GM12878 (cell line): ENCODE data around the gene SWT1. TPM values are rescaled to one million over a fixed set of nuclear protein-coding genes. Genes with fewer than 3 reads are reported as not detected.
"Not testable (repeated sequence)": the region's sequence is repeated elsewhere in the genome, so short reads cannot be mapped to it uniquely, and the experiment has no call there.

Source experiments
- ATAC-seq: fragments of 200-7000 bp; cut with Tn5 transposase; 3 replicates; pipeline ENCODE4 v1.9.1; 2020; ENCODE audit warnings: mild to moderate bottlenecking, moderate library complexity
- BruUV-seq: library from RNA; stranded (reverse); fragments of 400-500 nt; replicated peaks from 2 replicates; lab custom pipeline; 2021; lab: Mats Ljungman, UMichigan
- CTCF ChIA-PET: fragments of 300-600 bp; sonication (Branson Sonifier 250); formaldehyde crosslinking; extraction: SDS; loops from one replicate; lab custom pipeline; 2021; ENCODE audit warnings: inconsistent platforms; lab: Yijun Ruan, JAX
- POLR2A ChIA-PET: fragments of 350-600 bp; formaldehyde crosslinking; extraction: SDS; loops from one replicate; lab custom pipeline; 2021; ENCODE audit warnings: inconsistent platforms; lab: Charles Lee
- RAD21 ChIA-PET: fragments of 300-600 bp; sonication (Branson Sonifier 250); formaldehyde crosslinking; loops from one replicate; lab custom pipeline; 2023; ENCODE audit warnings: antibody characterized with exemption; ENCODE audit not compliant: unreplicated experiment; lab: Charles Lee
- SMC1A ChIA-PET: fragments of 300-600 bp; sonication (Branson Sonifier 250); formaldehyde crosslinking; loops from one replicate; lab custom pipeline; 2023; ENCODE audit not compliant: unreplicated experiment, uncharacterized antibody; lab: Charles Lee
- DNase-seq: peaks from one replicate; pipeline ENCODE4 v3.0.0-alpha.2; 2011; ENCODE audit warnings: low read depth, low spot score
- FAIRE-seq: peaks from 3 replicates; lab custom pipeline; 2011; peaks lifted over from hg19 to GRCh38; lab: Jason Lieb, UNC
- H2AFZ ChIP-seq: 2 replicates; pipeline ENCODE4 v1.6.0; 2011; ENCODE audit warnings: low read depth, low read length, control low read depth; ENCODE audit not compliant: control insufficient read depth
- H3K27ac ChIP-seq: 2 replicates; pipeline ENCODE4 v1.5.1; 2011; ENCODE audit warnings: control low read depth; ENCODE audit not compliant: control insufficient read depth, insufficient read depth
- H3K27me3 ChIP-seq, 2 experiments: replicated peaks in 1 of 2; 2 replicates each; pipeline versions ENCODE4 v1.6.0 to v1.6.1; 2011; ENCODE audit warnings: low read length in 1 of 2; ENCODE audit not compliant: control insufficient read depth in 2 of 2, insufficient read depth in 2 of 2
- H3K36me3 ChIP-seq, 2 experiments: 2 replicates each; pipeline ENCODE4 v1.5.1; 2011; ENCODE audit warnings: low read length in 1 of 2; ENCODE audit not compliant: control insufficient read depth in 2 of 2, insufficient read depth in 2 of 2
- H3K4me1 ChIP-seq: 2 replicates; pipeline ENCODE4 v1.6.1; 2011; ENCODE audit warnings: mild to moderate bottlenecking, low read length, moderate library complexity, mixed read lengths; ENCODE audit not compliant: control insufficient read depth, insufficient read depth
- H3K4me2 ChIP-seq: 2 replicates; pipeline ENCODE4 v1.6.0; 2011; ENCODE audit warnings: control low read depth; ENCODE audit not compliant: control insufficient read depth, insufficient read depth
- H3K4me3 ChIP-seq: fragments of 200-600 bp; sonication (generic); 2 replicates; pipeline ENCODE4 v1.5.1; 2016
- H3K79me2 ChIP-seq: 2 replicates; pipeline ENCODE4 v1.6.0; 2011; ENCODE audit warnings: low read length; ENCODE audit not compliant: control insufficient read depth, insufficient read depth
- H3K9ac ChIP-seq: 2 replicates; pipeline ENCODE4 v1.8.0; 2011; ENCODE audit warnings: low read length, control low read depth, mixed read lengths; ENCODE audit not compliant: control insufficient read depth, insufficient read depth
- H3K9me3 ChIP-seq: replicated peaks from 3 replicates; pipeline ENCODE4 v1.5.1; 2011; ENCODE audit warnings: mild to moderate bottlenecking, low read length; ENCODE audit not compliant: control insufficient read depth, insufficient read depth
- H4K20me1 ChIP-seq: 2 replicates; pipeline ENCODE4 v1.6.0; 2011; ENCODE audit not compliant: control insufficient read depth, insufficient read depth
- ATF3 ChIP-seq: IDR thresholded peaks from 2 replicates; pipeline ENCODE4 v1.6.1; 2011; ENCODE audit warnings: low read depth, mild to moderate bottlenecking, low read length, moderate library complexity, borderline replicate concordance; ENCODE audit errors: extremely low read depth
- BCLAF1 ChIP-seq: fragments of 450-650 bp; IDR thresholded peaks from 2 replicates; pipeline ENCODE4 v1.6.1; 2017; ENCODE audit warnings: antibody characterized with exemption, mild to moderate bottlenecking, moderate library complexity
- BHLHE40 ChIP-seq, 2 experiments: fragments of 450-650 bp in 1 of 2; IDR thresholded peaks; 2 replicates each; pipeline ENCODE4 v1.6.1; 2011 to 2017; ENCODE audit warnings: low read depth in 2 of 2, borderline replicate concordance in 1 of 2, improper control_type of control experiment in 1 of 2, low read length in 1 of 2, mild to moderate bottlenecking in 1 of 2
- EED ChIP-seq: sonication (generic); IDR thresholded peaks from 2 replicates; pipeline ENCODE4 v1.6.1; 2016; ENCODE audit warnings: antibody characterized with exemption, low read depth
- HDAC2 ChIP-seq: fragments of 200-600 bp; sonication (generic); IDR thresholded peaks from 2 replicates; pipeline ENCODE4 v1.6.1; 2017
- IKZF2 ChIP-seq, 2 experiments: fragments of 450-650 bp; IDR thresholded peaks; 2 replicates each; pipeline ENCODE4 v1.6.1; 2017; ENCODE audit warnings: mild to moderate bottlenecking in 2 of 2, moderate library complexity in 2 of 2
- MAX ChIP-seq: IDR thresholded peaks from 2 replicates; pipeline ENCODE4 v1.6.1; 2012; ENCODE audit warnings: low read depth, low read length, improper control_type of control experiment
- NRF1 ChIP-seq: conservative IDR thresholded peaks from 2 replicates; pipeline ENCODE4 v1.6.1; 2011; ENCODE audit warnings: mild to moderate bottlenecking, low read depth, low read length, improper control_type of control experiment
- POLR2AphosphoS2 ChIP-seq: IDR thresholded peaks from 2 replicates; pipeline ENCODE4 v1.6.1; 2011; ENCODE audit warnings: low read depth, mild to moderate bottlenecking, low read length, improper control_type of control experiment, moderate library complexity
- SP1 ChIP-seq: IDR thresholded peaks from one replicate; pipeline ENCODE4 v1.6.1; 2011; ENCODE audit warnings: low read depth, low read length
- STAT1 ChIP-seq: fragments of 450-650 bp; conservative IDR thresholded peaks from 2 replicates; pipeline ENCODE4 v1.6.1; 2014; ENCODE audit warnings: antibody characterized with exemption, mild to moderate bottlenecking
- TCF12 ChIP-seq: IDR thresholded peaks from 2 replicates; pipeline ENCODE4 v1.6.1; 2011; ENCODE audit warnings: low read depth, mild to moderate bottlenecking, low read length
- TCF7 ChIP-seq: IDR thresholded peaks from 2 replicates; pipeline ENCODE4 v1.6.1; 2014; ENCODE audit warnings: antibody characterized with exemption, borderline replicate concordance
- ZZZ3 ChIP-seq: IDR thresholded peaks from 2 replicates; pipeline ENCODE4 v1.6.1; 2011; ENCODE audit warnings: low read depth; ENCODE audit not compliant: control insufficient read depth, insufficient read length
- WGBS: methylation state at CpG from one replicate; pipeline ENCODE4 v1.1.6; 2016; ENCODE audit warnings: low lambda C conversion rate; ENCODE audit not compliant: insufficient replicate concordance, insufficient coverage; ENCODE audit errors: missing lambda C conversion rate; 5-methylcytosine and 5-hydroxymethylcytosine counted together
- in situ Hi-C: fragments of 300-500 bp; cut with MboI; formaldehyde crosslinking; loops from 9 replicates; pipeline ENCODE4 v1.14.3; 2018; ENCODE audit warnings: mixed read lengths
- intact Hi-C: fragments of 100-400 bp; cut with micrococcal nuclease; formaldehyde crosslinking; loops from one replicate; pipeline ENCODE4 v1.14.2; 2022; ENCODE audit not compliant: unreplicated experiment
- polyA plus RNA-seq, 11 experiments: library from polyadenylated mRNA; depleted of rRNA in 4 of 11; unstranded in 6 of 11; stranded (reverse) in 5 of 11; fragments of >200 nt; fragmentation: Nextera tagmentation in 4 of 11; fragmentation: Illumina TruSeq in 1 of 11; extraction: Ambion mirVana in 4 of 11; extraction: Trizol in 1 of 11; gene quantifications; 1 replicate in 1 of 11; 2 replicates in 10 of 11; pipeline versions ENCODE4 v1.2.1 to v1.2.3, GENCODE V29; 2011 to 2016; ENCODE audit warnings: inconsistent platforms in 2 of 11, missing spikeins in 2 of 11, low read depth in 1 of 11
- total RNA-seq, 4 experiments: library from RNA; depleted of rRNA in 3 of 4; stranded (reverse); fragments of >200 nt in 3 of 4; fragmentation: Illumina TruSeq in 1 of 4; extraction: Trizol in 1 of 4; gene quantifications; 2 replicates each; pipeline versions ENCODE4 v1.2.1 to v1.2.3, GENCODE V29; 2013 to 2021

The SWT1 gene
- total and polyA plus RNA-seq, 10 of the 15 experiments (the other 5 are each of a cell fraction or from before 2014, with no cell fraction given): 1.0 to 4.2 (median 2.6) TPM

DNA sequence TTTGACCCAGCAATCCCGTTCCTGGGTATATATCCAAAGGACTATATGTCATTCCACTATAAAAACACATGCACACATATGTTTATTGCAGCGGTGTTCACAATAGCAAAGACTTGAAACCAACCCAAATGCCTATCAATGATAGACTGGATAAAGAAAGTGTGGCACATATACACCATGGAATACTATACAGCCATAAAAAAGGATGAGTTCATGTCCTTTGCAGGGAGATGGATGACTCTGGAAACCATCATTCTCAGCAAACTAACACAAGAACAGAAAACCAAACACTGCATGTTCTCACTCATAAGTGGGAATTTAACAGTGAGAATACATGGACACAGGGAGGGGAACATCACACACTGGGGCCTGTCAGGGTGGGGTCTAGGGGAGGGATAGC lies 80.2 kb downstream of the SWT1 start:
- ATAC-seq, H3K27me3 ChIP-seq, DNase-seq, H2AFZ ChIP-seq, H3K4me3 ChIP-seq, H3K4me1 ChIP-seq, H3K9me3 ChIP-seq, H3K4me2 ChIP-seq, in situ Hi-C loops, POLR2A ChIA-PET, H3K36me3 ChIP-seq, H3K27ac ChIP-seq, BruUV-seq, H3K9ac ChIP-seq, FAIRE-seq, H4K20me1 ChIP-seq, intact Hi-C loops, H3K79me2 ChIP-seq: not testable (repeated sequence)
- SMC1A ChIA-PET: interaction anchor here (0.6 kb wide), 1 partner anchor 444 kb away, joined by 4 read pairs; no protein-coding TSS in a partner anchor
- 25% methylated on average over 2 of the region's 2 CpGs for WGBS
- CTCF ChIA-PET: interaction anchor here (1.0 kb wide), 1 partner anchor 359 kb away, joined by 4 read pairs; no protein-coding TSS in a partner anchor
- RAD21 ChIA-PET: interaction anchor here (1.4 kb wide), 1 partner anchor 444 kb away, joined by 4 read pairs; no protein-coding TSS in a partner anchor

DNA sequence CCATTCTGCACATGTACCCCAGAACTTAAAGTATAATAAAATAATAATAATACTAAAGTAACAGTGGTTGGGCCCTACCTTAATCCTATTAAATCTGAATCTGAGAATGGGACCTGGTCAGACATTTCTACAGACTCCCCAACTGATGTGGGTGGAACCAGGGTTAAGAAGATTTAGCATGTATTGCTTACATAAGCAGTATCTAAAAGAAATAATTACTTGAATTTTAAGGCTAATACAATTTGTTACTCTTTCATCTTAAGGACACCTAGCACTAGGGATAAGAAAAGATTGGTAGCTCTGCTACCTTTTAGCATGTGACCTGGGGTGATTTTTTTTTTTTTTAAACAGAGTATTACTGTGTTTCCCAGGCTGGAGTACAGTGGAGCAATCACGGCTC lies 80.7 kb downstream of the SWT1 start:
- no TSS peak for BruUV-seq
- TF ChIP-seq IKZF2 (IDR thresholded peaks at IDR 0.05) (no peak), POLR2AphosphoS2 (no peak), MAX (no peak), TCF12 (no peak), NRF1 (no peak), TCF7 (no peak), EED (no peak), BCLAF1 (no peak), HDAC2 (no peak), ATF3 (no peak), BHLHE40 (IDR thresholded peaks at IDR 0.05; ENCODE audit: borderline replicate concordance in 1 of 2, low read depth in 2 of 2, low read length in 1 of 2) (no peak), ZZZ3 (no peak), SP1 (no peak), STAT1 (no peak)

More for the DNA sequence above, 80.7 kb downstream of the SWT1 start:
- intact Hi-C loops (no loop called here), in situ Hi-C loops (no loop called here)
- Histone ChIP-seq H3K27me3 (no peaks in the 10 kb centered on the region), H3K9me3 (no peaks in the 10 kb centered on the region), H2AFZ (no peak overlapping the region), H3K36me3 (no peaks in the 10 kb centered on the region), H4K20me1 (no peaks in the 10 kb centered on the region), H3K4me3 (no peak overlapping the region), H3K4me1 (no peaks in the 10 kb centered on the region), H3K4me2 (no peak overlapping the region), H3K27ac (no peak overlapping the region), H3K79me2 (no peaks in the 10 kb centered on the region), H3K9ac (no peak overlapping the region)
- CTCF ChIA-PET: interaction anchor here (0.7 to 3.8 kb wide), 8 partner anchors 19 to 457 kb away, joined by 3 to 48 read pairs (median 5); no protein-coding TSS in a partner anchor
- no peak for DNase-seq
- FAIRE-seq: no peak
- SMC1A ChIA-PET: interaction anchor here (0.6 to 5.0 kb wide), 6 partner anchors 10 to 444 kb away, joined by 4 to 33 read pairs (median 17); partner anchors contain the start of gene IVNS1ABP
- 100% methylated on average over 1 of the region's 1 CpG for WGBS
- RAD21 ChIA-PET: interaction anchor here (3.1 to 3.7 kb wide), 2 partner anchors 358 to 443 kb away, joined by 26 to 30 read pairs; no protein-coding TSS in a partner anchor
- POLR2A ChIA-PET: no interaction called here
- ATAC-seq: no peak
